HG03103 (cell line): ENCODE measurements around the gene TBC1D4.

ENCODE experiments used
- ATAC-seq: cut with Tn5 transposase; IDR thresholded peaks from one replicate; pipeline ENCODE4 v1.9.1; 2021; ENCODE audit warnings: low read depth; ENCODE audit not compliant: unreplicated experiment

TBC1D4 gene

DNA sequence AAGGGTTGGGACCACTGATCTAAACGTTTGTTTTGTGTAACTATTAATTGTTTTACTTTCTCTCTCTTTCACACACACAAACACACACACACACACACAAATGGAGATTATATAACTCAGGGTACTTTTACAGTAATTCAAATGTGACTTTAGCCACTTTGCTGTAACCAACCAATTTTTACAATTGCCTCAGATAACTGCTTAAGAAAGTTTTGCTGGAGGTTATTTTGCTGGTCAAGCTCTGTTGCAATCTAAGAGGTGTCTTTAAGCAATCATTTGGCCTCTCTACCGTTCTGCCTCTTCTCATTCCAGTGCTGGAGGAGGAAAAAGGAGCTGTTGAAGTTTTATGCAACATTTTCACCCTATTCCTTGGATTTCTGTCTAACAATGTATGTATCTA, 63.0 kb downstream of the TBC1D4 start:
- ATAC-seq, result no peak

DNA sequence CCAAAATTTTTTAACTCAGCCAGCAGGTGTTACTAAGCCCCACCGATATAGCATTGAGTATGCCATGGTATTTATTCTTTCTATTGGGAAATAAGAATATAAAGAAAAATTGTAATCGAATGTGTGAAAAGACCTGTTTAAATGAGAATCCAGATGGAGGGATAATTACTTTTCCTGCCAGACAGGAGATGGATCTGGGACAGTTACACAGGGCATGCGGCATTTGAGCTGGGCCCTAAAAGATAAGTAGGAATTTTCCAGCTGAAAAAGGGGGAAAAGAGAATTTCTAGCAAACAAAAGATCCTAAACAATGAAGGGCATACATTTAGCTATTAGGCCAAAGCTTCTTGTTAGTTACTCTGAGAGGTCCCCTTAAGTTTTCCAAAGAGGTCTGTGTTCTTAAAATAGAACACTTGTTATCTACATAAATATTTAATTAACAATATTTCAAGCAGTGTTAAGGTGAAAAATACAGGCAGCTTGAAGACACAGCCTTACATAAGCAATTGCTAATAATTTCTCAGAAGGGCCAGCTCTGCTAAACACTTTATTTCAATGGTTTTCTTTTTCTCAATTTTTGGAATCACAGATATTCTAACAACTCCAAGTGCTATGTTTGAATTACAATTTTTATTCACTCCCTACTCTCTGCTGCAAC, 63.7 kb downstream of the TBC1D4 start:
- no peak for ATAC-seq

DNA sequence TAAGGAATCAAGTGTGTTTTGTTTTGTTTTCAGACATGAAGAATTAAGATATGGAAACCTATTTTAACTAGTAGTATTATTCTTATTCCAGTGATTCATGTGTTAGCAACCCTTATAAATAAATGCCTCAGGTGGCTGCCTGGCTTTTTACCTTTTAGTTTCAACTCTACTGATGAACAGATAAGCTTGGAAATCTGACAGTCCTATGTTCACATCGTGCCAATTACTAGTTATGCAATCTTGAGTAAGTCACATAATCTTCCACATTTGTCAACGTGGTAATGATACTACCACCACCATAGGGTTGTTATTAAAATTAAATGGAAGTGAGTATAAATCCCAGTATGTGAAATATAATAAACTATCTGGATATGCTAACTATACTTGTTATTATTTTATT, 64.3 kb downstream of the TBC1D4 start:
- ATAC-seq, result no peak

DNA sequence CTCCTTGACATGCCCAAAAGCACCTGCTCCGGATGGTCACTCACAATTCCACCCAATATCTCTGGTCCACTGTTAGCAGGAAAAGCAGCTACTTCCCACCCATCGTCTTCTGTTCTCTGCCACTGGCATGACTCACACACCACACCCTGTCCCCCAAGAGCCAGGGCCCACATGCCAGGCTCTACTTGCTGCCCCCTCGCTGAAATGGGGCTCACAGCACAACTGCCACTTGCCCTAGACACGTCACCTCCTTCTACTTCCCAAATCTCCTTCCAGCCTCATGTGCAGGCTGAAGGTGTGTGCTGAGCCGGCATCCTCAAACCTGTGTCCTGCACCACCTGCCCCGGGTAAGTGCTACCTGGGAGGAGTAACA, 65.0 kb downstream of the TBC1D4 start:
- ATAC-seq, result no peak

DNA sequence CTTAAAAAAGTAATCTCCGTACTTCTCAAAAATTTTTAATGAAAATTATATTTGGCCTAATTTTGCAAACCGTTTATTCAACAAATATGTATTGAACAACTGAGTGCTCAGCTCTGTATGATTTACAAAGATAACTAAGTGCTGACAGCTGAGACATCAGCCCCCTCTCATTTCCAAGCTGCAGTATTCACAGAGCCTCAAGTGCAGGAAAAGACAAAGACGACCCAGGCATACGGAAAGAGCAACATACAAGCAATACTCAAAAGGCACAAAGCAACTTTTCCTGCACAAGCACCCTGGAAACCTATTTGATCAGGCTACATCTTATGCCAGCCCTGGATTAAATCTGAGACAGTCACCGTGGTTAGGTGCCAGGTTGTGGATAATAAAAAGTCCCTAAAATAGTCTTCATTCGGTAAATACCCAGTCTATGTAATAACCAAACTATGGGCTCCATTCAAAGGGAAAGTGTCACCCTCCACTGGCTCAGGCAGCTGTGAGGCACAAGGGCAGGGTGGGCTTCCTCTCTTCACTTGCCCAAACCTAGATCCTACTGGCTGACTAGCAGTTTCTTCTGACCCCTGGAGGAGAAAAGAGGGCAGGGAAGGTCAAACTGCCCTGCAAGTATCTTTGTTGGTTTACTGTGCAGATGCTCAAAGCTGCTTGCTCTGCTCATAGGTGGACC, 65.5 kb downstream of the TBC1D4 start:
- peak; percentile 56 for ATAC-seq

DNA sequence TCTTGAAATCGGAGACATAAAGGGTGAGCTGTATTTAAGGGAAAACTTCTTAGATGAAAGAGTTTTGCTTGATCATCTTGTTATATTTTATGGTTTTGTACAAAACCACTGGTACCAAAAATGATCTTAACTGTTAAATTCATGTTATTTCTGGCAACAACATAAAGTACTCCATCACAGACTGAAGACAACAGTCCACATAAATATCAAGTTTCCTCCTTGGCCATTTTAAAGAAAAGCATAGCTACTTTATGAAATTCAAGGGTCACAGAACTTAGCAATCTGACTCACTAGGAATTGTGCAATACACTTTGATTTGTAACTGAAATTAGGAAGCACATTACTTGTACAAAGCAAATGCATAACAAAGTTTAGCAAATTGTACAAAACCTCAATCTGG, 66.3 kb downstream of the TBC1D4 start:
- ATAC-seq, result no peak

DNA sequence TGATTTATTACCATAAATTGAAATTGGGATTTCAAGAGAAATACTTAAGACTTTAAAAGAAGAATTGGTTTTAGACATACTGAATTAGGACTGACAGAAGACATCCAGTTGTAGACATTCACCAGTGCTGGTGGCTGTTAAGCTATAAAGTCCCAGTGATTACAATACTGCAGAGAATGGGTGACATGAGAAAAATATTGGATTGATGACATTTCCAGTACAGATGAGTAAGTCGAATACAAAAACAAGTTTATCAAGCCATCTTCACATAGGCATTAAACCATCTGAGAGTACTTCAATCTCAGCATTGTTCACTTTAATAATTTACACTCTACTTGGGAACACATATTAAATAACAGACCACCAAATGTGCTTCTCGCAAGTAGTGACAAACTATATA, 66.8 kb downstream of the TBC1D4 start:
- no peak for ATAC-seq

DNA sequence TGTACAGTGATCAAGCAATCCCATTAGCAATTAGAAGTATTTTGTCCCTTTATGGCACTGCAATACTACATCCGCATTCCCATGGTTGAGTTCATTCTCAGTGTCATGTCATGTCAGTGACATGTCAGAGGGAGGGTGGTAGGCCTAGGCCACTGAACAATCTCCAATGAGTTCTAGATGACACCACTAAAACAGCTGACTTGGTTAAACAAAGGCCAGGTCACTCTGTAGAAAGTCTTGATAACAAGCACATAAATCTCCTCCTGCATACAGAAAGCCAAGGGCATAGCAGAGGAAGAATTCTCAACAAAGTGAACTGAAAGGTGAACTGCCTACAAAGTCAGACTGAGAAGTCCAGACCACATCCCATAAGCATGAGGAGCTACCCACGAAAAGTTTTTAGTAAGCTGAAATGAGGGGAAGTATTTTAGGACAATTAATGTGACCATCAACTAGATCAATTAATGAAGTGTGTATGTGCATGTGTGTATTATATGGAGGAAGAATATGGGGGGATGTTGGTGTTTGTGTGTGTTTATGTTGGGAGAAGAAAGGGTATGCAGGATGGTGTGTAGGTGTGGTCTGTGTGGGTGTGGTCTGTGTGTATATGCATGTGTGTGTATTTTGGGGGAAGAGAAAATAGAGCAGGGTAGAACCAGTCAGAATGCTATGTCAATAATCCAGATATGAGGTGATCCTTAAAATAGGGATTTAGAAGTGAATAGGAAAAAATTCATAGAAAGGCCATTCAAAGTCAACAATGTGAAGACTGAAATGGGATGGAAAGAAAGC, 67.7 kb downstream of the TBC1D4 start:
- no peak for ATAC-seq

DNA sequence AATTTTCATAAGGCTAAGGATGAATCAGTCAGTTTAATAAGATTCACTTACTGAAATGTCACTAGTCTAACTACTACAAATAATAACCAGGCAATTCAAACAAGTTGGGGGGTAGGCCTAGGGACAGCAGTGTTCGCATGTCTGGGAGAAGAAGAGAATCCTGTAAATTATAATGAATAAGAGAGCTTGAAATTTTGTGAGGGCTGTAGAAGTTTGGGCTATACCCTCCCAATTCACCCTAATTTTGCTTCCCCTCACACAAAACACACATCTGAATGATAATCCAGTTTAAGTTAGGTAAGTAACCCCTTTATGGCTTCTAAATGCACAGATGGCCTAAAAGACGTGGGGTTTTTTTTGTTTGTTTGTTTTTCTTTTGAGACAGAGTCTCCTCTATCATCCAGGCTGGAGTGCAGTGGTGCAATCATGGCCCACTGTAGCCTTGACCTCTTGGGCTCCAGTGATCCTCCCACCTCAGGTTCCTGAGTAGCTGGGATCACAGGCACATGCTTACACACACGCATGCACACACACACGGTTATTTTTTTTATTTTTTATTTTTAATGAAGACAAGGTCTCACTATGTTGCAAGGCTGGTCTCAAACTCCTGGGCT, 69.9 kb downstream of the TBC1D4 start:
- ATAC-seq, result no peak

DNA sequence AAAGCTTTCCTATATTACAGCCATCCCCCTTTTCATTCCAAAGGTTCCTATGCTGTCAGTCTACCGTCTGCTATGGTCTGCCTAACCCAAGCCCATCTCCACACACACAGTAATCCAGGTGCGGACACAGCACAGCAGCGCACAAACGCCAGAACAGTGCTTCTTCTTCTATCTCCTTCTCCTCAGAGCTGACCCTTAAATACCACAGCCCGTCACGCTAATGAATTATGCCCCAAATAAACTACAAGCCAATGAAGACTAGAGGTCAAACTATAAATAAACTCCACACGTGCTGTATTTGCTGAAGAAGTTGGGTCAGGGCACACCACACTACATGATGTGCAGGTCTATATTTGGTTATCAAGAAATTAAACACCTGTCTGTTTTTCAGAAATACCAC, 71.8 kb downstream of the TBC1D4 start:
- ATAC-seq, result no peak

DNA sequence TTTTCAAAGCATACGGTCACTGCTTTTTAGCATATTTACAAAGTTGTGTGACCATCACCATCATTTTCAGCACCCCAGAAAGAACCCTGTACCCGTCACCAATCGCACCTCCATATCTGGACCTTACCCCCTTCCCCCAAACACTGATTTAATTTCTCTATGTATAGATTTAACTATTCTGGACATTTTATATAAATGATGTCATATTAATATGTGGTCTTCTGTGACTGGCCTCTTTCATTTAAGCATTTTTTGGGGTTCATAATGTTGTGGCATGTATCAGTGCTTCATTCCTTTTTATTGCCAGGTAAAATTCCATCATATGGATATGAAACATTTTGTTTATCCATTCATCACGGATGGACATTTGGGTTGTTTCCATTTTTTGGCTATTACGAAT, 74.0 kb downstream of the TBC1D4 start:
- ATAC-seq, result no peak

DNA sequence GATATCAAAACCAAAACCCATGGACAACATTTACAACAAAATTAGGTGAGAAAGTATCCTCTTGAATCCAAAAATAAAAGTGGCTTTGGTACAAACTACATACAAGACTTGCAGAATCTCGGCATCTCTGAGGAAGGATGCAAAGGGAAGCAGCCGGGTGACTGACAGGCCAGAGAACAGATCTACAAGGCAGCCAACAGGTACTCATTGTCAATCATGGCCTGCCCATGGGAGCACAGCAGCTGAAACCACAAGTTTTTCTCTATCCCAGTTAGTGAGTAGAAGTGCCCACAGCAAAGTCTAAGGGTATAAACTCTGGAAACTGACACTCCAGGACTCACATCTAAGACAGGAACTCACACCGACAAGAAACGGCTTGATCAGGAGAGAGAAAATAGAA, 74.5 kb downstream of the TBC1D4 start:
- ATAC-seq, result no peak

DNA sequence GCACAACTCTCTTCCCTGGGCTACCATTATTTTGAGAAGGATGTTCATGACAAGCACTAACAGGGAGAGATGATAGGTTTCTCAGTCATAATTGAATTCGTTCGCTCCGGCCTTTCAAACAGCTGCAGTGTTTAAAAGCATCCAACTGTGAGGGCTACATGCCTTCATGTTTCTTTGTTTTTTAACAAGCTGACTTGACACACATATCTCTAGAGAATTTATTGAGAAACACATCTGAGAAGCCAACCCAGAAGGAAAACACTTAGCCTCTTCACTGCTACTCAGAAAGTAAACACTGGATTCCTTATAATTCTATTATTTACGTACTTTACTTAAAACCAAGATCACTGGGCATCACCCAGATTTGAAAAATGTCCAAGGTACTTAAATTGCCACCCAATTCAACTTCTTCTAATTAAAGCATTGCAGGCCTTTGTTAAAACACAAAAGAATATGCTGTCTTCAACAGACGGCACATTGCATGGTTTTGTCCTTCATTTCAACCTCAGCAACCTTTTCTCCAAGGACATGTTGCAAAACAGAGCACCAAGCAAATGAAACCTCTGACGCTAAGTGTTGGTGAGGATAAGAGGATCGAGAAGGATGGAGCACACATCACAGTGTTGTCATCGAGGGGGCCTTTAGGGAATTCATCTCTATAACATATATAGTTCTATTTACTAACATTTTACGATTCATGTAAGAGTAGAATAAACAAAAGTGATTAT, 75.8 kb downstream of the TBC1D4 start:
- ATAC-seq, result no peak

DNA sequence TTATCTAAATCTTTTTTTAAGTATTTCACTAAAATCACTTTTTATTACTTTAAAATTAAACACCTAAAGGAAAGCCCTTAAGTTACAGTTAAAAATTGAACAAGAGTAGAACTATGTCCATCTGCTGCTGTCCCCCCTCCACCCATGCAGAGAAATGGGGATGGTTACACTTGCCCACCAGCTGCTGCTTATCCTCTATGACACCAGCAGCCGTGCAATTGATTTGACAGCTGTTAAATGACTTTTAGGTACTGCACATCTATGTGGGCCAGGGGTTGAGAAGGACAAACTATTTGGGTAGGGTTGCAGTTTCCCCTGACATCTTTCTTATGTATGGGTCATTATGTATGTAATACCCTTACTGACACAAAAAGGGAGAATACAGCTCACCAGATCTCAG, 77.2 kb downstream of the TBC1D4 start:
- no peak for ATAC-seq

DNA sequence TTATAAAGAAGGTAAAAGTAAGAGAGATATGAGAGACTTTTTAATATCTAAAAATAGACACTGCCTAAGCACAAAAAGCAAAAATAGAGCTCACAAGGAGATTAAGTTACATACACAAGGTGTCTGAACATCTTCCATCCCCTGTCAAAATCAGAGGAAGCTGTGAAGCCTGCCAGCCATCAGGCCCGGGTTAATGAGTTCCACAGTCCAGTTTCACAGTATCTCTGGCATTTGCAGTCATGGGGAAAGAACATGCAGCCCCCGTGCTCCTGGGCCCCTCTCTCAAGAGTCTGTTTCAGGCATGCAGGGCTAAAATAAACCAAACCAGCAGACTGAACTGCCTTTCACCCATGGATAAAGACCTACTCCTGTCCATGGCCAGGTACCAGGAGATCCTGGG, 79.2 kb downstream of the TBC1D4 start:
- no peak for ATAC-seq

DNA sequence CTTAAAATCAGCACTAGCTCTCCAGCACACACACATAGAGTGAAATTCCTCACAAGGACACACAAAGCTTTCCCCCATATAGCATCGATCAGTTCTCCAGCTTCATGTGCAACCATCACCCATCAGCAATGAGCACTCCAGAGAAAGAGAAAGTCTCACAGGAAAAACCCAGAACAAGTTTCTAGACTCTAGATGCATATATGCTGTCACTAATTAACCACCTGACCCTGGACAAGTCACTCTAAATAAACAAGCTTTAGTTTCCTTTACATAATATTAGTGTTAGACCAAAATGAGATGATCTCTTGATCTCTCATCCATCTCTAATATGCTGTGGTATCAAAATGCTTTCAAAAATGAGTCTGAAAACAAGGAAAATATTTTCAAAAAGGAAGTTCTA, 81.2 kb downstream of the TBC1D4 start:
- no peak for ATAC-seq

DNA sequence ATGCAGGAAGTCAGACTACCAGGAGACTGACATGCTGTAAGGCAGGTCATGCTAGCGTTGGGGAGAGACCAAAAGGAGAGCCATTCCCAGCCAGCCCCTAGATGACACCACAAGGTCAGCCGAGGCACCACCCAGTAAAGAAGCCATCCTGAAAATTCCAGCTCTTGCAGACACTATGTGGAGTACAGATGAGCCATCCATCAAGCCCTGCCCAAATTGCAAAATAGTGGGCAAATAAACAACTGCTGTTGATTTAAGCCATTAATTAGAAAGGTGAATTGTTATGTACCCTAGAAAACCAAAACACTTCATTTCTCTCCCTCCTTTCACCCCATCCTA, 82.1 kb downstream of the TBC1D4 start:
- ATAC-seq, result no peak

DNA sequence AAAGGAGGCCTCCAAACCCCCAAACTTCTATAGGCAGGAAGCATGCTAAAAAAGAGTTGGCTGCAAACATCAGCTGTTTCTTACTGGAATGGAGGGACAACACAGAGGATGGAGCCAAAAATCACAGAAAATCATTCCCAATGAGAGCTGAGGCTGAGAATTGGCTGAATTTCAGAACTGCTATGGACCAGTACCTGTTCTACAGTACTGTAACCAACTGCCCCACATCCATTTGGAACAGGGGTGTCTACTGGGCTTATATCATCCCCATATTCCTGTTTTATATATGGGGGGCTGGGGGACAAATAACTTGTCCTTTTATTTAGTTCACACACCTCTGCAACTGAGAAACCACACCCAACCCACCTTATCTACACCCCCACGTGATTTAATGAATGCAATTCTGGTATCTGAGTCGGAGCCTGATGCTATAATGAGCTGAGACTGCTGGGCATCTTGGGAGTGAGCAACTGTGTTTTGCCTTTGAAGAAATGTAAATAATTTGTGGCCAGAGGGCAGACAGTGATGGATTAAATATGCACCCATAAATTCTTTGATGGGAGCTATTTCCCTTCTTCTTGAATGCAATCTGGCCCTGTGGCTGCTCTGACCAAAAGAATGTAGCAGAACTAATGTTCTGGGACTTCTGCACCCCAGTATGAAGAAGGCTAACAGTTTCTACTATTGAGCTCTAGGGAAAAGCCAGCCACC, 82.6 kb downstream of the TBC1D4 start:
- ATAC-seq, result no peak

DNA sequence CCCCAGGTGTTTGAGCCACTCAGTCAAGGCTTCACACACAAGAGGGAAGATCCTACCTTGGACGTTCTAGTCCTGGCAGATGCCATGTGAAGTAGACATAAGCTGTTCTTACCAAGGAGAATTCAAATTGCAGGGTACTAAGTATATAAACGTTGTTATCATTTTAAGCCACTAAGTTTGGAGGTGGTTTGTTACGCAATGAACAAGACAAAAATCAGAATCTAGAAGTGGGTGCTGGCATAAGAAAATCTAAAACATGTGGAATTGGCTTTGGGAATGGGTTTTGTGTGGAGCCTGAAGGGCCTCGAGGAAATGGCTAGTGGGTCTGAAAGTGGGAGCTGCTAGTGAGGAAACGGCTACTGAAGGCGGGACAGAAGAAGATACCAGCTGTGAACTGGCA, 83.9 kb downstream of the TBC1D4 start:
- no peak for ATAC-seq

DNA sequence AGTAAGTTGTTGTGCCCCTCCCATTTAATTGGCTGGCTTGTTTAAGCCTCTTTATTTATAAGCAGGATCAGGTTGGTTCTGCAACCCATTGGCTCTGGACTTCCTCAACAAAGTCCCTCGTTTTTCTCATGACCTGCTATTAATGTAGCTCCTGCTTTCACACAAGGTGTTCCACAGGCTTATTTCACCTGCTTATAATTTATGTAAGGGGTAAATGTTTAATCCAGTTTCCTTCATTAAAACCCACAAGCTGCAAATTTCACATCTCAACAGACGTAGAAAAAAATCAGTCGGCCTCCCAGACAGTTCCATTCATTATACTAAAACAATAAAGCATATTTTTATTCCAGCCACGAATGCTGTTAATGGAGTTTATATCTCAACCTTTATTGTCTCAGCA, 86.1 kb downstream of the TBC1D4 start:
- no peak for ATAC-seq
